HG03139 (cell line): ENCODE results near the gene RNF44.

ENCODE experiments used
- ATAC-seq: cut with Tn5 transposase; IDR thresholded peaks from one replicate; pipeline ENCODE4 v1.9.1; 2021; ENCODE audit not compliant: unreplicated experiment

RNF44 gene

DNA sequence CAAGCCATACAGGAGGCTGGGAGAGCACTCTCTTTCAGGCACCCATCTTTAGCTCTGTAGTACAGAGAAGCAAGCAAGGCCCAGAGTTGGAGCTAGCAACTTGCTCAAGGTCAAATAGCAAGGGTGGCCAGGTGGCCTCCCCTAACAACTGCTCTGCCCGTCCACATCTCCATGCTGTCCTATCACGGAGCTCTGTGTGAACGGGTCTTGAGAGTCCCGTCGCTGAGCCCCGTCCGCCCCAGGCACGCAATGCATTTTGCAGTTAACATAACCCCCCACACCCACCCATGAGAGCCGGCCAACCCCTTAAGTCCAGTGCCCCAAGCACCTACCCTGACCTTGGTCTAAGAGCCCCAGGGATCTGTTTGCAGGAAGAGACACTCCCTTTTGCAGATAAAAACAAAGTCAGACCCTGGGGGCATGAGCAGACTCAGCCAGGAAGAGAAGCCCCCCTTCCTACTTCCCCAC is 1.5 kb downstream of the RNF44 start:
- no peak for ATAC-seq

DNA sequence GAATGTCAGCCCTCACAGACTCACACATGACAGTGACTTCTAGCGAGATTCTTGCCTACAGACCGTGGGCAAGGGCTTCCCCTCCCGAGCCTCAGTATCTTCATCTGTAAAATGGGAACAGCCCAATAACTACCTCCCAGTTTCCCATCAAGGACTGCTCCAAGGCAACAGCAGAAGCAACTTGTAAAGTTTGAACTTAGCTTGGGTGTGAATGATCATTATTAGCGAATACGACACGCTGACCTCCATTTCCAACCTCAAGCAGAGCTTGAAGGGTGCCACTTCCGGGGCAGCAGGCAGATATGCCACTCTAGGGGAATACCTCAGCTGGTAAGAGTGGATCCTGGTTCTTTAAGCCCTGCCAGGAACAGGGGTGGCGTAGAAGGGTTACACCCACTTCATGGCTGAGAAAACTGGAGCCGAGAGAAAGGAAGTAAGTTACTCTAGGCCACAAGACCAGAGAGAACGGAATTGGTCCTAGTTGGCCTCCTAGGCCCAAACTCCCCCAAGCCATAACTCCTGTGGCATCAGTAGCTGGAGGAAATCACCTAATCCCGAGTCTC is 2.0 kb downstream of the RNF44 start:
- ATAC-seq = no peak

DNA sequence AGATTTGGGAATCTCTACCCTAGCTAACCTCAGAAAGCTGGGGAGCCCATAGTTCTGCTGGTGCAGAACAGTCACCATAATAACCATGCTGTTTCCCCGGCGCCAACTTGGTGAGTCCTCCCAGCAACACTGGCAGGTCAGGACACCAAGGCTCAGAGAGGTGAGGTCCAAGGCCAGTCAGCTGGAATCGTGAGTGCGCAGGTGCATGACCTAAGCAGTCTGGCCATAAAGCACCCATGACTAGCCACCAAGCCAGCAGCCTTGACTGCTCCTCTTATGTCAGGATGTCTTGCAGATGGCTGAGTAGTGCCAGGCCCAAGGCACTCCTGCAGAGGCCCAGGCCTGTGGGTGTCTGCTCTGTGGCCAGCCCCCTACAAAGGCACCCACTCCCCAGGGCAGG is 2.6 kb downstream of the RNF44 start:
- no peak for ATAC-seq

DNA sequence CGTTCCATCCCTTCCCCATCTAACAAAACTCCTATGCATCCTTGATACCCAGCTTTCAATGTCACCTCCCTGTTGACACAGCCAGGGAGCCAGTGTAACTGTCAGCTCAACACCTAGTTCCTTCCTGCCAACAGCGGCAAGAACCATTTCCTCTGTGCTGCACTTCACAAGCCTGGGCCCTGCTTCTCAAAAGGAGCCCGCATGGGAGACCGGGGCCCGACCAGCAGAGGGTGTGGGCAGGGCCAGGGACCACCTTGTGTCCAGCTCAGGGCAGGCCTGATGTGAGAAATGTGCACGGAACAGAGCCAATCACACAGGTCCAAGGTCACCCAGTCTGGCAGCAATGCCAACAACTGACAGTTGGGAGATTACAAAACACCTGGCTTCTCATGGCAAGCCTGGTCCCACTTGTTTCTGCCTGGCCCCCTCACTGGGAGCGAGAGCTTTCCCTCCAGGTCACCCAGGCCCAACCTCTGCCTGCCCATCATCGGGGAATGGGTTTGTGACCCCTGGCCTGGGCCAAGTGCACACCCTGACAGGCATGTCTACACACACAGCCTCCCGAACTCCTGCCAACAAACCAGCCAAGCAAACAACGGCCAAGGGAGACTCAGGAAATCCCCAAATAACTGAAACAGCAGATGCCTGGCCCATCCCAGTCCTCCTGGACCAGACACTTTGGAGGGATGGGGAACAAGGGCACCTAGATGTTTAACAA is 3.1 kb downstream of the RNF44 start:
- no peak for ATAC-seq

DNA sequence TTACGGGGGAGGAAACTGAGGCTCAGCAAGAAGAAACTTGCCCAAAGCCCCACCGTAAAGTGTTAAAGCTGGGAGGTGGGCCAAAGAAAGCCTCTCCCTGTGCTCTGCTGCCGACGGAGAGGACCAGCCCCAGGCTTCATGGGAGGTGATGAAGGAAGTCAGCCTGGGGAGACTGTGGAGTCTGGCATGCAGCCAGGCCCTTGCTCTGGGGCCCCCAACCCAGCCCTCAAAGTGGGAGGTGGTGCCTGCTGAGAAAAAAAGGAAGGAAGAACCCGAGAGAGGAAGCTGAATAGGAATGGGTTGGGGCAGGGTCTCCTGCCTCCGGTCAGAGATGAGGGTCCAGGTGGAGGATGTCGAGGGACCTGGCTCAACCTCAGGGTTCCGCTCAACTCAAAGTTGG is 3.8 kb downstream of the RNF44 start:
- no peak for ATAC-seq

DNA sequence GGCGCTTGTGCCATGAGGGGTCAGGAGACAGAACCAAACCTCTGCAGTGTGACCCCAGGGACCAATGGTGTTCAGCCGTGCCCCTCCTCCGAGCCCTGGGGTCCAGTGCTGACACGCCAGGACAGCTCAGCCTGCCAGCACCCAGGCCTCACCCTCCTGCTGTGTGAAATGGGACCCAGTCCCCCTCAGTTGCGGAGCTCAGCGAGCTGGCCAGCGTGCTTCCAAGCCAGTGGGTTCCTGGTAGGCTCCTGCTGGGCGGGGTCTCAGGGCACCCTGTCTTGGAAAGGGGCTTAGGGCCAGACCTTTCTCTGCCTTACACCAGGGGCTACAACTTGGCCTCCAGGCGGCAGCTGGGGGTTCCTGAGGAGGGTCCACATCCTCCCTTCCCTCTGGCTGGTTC is 4.4 kb downstream of the RNF44 start:
- ATAC-seq = no peak

DNA sequence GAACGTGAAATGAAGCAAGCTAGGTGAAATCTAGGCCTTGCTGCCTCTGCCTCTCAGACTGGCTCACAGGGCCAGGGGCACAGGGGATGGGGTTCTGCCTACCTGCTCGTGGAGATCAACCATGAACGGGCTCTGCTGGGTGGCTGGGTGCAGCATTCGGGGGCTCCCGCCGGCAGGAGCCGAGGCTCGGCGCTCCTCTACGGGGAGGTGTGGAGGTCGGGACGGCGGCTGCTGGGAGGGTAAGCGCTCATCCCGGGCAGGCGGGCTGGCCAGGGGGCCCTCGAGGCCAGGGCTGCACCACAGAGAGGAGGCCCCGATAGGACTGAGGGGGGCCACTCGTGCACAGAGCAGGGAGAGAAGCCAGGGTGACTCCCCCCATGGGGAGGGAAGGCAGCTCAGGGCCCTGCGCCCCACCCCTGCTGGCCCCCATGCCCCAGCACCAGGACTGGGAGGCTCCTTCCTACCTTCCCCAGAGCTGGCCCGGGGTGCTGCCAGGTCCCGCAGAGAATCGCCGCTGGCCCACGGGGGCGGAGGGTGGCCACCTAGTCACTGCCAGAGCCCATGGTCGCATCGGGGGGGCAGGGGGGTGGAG is 5.2 kb downstream of the RNF44 start:
- no peak for ATAC-seq

DNA sequence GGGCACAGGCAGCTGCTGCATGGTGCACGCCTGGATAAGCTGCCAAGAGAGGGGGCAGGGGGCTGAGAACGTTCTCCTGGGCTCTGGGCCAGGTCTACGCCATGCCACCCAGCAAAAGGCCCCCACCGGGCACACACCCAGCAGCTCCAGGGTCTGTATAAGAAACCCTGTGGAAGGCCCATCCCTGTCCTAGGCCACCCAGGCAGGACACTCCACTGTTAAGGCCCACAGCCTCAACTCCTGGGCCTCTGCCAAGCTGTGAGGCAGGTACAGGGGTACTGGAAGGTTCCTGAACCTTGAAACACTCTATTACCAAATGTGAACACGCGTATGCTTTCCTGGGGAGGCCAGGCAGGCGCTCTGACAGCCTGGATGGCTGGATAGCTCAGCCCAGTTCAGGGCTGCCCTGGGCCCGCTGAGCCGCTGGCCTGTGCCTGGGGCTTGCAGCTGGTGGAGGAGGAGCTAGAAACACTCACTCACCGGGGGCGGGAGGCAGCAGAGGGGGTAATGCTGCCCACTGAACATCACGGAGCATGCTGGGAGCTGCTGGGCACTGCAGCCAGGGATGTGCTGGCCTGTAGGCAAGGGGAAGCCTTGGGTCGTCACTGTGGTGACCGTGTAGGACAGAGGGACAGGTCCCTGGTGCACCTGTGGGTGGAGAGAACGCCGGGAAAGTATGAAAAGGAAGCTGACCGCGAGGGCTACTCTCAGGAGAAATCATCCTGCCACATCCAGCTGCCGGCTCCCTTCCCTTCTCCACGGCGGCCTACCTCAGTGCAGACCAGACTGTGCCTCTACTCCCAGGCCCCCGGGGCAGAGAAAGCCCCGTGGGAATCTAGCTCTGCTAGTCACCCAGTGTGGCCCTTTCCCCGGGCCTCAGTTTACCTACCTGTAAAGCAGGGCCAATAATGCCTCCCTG is 6.0 kb downstream of the RNF44 start:
- no peak for ATAC-seq

DNA sequence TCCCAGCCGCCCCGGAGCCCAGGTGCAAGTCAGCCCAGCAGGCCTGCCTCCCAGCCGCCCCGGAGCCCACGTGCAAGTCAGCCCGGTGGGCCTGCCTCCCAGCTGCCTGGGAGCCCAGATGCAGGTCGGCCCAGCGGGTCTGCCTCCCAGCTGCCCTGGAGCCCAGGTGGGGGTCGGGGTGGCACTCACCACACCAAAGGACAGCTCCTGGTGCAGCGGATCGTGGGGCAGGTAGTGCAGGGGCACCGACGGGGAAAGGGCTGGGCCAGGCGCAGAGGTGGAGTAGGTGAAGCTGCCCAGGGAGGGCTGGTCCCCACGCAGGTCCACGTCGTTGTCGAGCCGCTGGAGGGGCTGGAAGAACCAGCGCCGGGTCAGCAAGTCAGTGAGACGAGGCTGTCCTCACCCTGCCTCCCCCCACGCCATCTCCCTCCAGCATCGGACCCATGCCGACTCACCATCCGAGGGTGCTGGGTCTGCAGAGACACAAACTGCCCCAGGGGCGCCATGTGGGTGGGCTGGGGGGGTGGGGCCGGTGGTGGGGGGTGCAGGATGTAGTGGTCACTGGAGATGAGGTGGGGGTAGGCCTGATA is 6.7 kb downstream of the RNF44 start:
- no peak for ATAC-seq

DNA sequence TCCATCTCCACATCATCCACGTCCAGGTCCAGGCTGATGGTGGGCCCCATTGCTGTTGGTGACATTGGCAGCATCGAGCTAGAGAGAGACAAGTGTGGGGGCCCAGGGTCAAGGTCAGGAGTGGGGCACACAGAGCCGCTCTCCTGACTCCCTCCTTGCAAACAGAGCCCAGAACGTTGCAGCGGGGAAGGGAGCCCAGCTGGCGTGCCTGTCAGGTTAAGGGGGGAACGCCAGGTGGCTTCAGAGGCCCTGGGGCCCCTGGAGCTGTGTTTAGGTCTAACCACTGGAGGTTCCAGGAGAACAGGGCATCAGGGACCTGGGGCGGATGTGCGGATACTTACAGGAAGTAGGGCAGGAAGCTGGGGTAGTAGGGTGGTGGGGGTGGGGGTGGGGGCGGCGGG is 7.5 kb downstream of the RNF44 start:
- ATAC-seq = no peak

DNA sequence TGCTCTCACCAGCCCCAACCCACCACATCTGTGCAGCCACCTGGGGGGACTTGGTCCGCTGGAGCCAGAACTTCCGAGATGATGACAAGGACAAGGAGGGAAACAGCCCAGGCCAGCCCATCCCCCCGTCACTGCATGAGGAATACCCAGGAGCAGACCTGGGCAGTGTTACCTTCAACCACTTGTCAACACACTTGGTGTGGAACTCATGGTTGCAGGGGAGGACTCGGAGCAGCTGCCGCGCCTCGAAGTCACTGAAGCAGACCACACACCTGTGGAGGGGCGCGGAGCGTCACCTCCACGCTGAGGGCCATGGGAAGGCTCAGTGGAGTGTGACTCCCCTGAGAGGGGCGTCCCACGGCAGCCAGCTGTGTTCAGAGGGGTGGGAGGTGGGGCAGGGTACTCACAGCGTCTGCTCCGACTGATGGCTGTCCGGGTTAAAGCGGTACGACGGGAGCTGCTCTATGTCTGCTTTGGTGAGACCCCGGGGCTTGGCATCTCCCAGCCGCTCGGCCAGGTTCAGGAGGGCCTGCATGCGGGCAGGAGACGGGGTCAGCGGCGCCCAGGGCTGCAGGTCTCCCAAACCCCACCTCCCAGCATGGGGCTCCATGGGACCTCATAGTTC is 8.0 kb downstream of the RNF44 start:
- ATAC-seq = no peak

DNA sequence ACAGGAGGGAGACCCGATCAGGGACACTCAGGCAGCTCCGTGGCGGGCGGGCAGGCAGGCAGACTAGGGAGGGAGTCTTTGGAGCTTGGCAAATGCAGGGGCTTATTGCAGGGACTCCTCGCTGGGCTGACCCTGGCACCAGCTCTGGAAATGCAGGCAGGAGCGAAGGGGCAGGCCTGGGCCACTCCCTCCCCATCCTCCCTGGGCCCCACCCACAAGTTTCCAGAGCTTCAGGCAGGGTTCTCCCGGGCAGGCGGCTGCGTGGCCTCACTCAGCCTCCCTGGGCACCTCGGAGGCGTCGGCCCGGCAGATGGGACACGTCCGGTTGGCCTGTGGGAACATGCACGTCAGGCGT is 8.5 kb downstream of the RNF44 start:
- no peak for ATAC-seq

DNA sequence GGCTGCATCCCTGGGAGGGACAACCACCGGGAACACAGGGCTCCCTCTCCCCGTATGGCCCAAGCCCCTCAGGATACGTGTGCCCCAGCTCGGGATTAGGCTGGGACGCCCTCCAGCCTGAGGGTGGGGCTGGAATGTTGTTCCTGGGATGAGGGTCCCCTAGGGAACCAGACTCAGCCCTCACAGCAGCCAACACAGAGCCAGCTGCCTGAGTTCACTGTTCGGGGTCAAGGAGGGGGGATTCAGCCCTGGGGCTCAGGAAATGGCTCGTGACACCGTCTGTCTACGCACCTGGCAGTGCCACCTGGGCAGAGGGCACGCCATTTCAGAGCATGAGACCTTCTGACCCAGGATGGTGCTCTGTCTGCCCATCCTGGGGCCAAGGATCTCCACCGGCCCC is 8.9 kb downstream of the RNF44 start:
- no peak for ATAC-seq

DNA sequence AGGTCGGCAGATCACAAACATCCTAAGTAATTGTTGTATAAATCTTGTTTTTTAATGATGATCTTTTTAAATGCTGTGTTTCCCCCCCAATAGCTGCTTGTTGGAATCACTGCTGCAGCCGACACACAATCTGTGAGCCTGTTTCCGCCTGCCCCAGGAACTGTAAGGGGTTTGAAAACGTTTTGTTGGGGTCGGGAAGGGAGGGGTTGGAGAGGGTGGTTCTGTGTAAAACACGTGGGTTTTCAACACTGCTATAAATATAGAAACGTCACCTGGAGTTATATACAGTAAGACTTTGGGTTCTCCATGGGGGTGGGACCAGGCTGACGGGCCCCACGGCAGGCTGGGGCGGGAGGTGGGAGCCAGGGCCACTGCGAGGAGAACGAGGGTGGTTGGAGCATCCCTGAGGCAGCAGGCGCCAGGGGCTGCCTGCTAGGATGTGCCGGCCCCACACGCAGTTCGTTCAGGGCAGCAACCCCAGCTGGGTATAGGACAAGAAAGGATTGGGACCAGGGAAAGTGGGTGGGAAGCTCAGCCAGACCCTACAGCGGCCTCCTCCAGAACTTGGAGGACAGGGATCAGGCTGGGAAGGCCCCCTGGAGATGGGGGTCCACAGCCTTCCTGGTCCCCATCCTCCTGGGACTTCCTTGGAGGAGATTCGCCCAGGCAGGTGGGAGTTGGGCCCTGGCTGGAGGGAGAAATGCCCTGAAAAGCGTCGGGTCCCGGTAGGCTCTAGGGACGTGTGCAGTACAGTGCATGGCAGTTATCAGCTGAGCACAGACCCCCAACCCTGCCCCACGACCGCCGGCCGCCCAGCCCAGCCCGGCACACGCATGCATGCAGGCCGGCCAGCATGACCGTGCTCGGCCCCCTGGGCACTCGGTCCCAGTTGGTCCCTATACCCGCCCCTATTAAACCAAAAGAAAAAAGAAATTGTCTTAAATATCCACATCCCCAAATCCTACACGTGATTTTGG is 9.7 kb downstream of the RNF44 start:
- no peak for ATAC-seq

DNA sequence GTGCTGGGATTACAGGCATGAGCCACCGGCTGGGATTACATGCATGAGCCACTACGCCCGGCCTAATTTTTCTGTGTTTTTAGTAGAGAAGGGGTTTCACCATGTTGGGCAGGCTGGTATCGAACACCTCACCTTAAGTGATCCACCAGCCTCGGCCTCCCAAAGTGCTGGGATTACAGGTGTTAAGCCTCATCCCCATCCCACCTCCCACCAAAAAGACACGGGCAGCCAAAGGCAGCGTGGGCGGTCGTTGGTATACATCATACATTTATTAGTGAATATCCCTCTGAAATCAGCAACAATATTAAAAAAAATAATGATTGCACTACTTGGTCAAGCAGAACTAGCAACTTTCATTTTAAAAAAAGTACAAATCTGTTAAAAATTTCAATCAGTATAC is 10.7 kb downstream of the RNF44 start:
- ATAC-seq = no peak

DNA sequence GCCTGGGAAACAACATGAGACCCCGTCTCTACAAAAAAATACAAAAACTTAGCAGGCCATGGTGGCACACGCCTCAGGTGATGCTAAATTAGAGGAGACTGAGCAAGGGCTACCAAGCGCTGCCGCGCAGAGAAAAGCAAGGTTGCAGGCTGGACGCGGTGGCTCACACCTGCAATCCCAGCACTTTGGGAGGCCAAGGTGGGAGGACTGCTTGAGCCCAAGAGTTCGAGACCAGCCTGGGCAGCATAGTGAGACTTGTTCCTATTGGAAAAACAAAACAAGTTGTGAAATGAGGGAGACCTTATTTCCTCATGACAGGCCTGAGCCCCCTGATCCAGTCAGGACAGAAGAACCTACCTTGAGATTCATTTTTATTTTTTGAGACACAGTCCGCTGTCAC is 11.5 kb downstream of the RNF44 start:
- no peak for ATAC-seq

DNA sequence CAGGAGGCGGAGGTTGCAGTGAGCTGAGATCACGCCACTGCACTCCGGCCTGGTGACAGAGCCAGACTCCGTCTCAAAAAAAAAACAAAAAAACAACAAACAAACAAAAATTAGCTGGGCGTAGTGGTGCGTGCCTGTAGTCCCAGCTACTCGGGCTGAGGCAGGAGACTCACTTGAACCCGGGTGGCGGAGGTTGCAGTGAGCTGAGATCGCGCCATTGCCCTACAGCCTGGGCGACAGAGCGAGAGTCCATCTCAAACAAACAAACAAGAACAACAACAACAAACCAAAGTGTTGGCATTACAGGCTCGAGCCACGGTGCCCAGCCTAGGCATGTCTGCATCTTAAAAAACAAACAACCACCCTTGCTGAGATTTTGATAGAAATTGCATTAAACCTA is 12.2 kb downstream of the RNF44 start:
- no peak for ATAC-seq

DNA sequence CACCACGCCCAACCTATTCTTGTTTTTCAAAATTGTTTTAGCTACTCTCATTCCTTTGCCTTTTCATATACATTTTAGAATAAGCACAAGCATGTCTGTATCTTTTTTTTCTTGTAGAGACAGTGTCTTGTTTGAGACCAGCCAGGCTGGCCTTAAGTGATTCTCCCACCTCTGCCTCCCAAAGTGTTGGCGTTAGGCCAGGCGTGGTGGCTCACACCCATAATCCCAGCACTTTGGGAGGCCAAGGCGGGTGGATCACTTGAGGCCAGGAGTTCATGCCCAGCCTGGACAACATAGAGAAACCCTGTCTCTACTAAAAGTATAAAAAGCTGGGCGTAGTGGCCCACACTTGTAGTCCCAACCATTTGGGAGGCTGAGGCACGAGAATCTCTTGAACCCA is 13.1 kb downstream of the RNF44 start:
- no peak for ATAC-seq

DNA sequence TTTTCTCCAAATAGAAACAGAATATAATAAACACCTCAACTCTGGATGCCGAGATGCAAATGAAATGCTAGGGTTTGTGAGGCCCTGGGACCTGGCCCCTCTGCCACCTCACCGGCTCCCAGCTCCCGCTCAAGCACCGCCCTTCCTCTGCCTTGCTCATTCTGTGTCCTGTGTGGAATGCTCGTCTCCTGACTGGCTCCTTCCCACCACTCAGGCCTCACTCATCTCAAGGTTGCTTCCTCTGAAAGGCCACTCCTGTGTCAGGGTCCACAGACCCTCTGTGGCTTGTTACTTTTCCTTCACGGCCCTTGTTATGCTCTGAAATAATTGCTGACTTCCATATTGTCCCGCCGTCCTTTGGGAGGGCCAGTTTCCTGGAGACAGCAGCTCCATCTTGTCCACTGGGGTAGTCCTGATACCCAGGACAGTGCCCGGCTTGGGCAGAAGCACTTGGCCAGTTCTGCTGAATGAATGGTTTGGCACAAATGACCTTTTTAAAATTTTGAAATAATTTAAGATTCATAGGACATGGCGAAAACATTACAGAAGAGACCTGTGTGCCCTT is 15.4 kb downstream of the RNF44 start:
- no peak for ATAC-seq
